A673 (cell line): ENCODE measurements around the gene PRKCH.

Experiments
- EZH2 ChIP-seq: fragments of 200-600 bp; sonication (generic); IDR thresholded peaks from 2 replicates; pipeline ENCODE4 v1.6.1; 2017; ENCODE audit warnings: borderline replicate concordance, low read depth, mild to moderate bottlenecking, mixed read lengths, antibody characterized with exemption, low read length; ENCODE audit not compliant: poor library complexity, severe bottlenecking
- TF ChIP-seq, protein P1 (sequence below): fragments of 300-800, 200-600 bp; sonication (generic); conservative IDR thresholded peaks from 2 replicates; pipeline ENCODE4 v1.5.1; 2017; ENCODE audit warnings: low read depth, mild to moderate bottlenecking, antibody characterized with exemption, low read length, moderate library complexity, mixed read lengths

GRCh38 chr14:61551384-61551783, 230.0 kb downstream of the PRKCH start:
- TF ChIP-seq, protein P1, sequence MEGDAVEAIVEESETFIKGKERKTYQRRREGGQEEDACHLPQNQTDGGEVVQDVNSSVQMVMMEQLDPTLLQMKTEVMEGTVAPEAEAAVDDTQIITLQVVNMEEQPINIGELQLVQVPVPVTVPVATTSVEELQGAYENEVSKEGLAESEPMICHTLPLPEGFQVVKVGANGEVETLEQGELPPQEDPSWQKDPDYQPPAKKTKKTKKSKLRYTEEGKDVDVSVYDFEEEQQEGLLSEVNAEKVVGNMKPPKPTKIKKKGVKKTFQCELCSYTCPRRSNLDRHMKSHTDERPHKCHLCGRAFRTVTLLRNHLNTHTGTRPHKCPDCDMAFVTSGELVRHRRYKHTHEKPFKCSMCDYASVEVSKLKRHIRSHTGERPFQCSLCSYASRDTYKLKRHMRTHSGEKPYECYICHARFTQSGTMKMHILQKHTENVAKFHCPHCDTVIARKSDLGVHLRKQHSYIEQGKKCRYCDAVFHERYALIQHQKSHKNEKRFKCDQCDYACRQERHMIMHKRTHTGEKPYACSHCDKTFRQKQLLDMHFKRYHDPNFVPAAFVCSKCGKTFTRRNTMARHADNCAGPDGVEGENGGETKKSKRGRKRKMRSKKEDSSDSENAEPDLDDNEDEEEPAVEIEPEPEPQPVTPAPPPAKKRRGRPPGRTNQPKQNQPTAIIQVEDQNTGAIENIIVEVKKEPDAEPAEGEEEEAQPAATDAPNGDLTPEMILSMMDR, result no peak
- no peak for TF ChIP-seq EZH2
